Measurements from ENCODE around the gene ASTN2.

- no peak for TF ChIP-seq POLR2A (IDR thresholded peaks at IDR 0.05)
- TF ChIP-seq CTCF (IDR thresholded peaks at IDR 0.05) = no peak
These were observed 8.7 kb downstream of the ASTN2 start for GRCh38 chr9:117405950-117406705.

Measured in thyroid gland (tissue), 4 donors.